Measurements from ENCODE around the gene ERICH3.

The ERICH3 gene

DNA sequence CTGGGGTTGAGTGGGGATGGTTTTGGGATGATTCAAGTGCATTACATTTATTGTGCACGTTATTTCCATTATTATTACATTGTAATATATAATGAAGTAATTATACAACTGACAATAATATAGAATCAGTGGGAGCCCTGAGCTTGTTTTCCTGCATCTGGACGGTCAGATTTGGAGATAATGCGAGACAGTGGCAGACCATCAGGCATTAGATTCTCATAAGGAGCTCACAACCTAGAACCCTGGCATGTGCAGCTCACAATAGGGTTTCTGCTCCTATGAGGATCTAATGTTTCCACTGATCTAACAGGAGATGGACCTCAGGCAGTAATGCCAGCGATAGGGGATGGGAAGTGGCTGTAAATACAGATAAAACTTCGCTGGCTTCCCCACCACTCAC is 83.3 kb downstream of the ERICH3 start:
- DNase-seq = no peak

DNA sequence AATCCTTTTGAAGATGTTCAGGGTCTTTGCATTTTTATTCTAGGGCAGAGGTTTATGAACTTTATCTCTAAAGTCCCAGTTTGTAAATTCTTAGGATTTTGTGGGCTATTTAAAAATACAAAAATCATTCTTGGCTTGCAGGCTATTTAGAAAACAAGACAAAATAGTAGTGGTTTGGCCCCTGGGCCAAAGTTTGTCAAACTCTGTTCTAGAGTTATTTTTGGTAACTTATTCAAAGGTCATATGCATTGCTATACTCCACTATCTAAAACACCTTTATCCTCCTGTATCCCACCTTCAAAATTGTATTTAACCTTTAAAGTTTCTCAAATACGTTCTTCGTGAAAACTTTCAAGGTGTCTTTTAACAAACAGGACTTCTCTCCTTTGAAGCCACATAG is 85.7 kb downstream of the ERICH3 start:
- DNase-seq = no peak

DNA sequence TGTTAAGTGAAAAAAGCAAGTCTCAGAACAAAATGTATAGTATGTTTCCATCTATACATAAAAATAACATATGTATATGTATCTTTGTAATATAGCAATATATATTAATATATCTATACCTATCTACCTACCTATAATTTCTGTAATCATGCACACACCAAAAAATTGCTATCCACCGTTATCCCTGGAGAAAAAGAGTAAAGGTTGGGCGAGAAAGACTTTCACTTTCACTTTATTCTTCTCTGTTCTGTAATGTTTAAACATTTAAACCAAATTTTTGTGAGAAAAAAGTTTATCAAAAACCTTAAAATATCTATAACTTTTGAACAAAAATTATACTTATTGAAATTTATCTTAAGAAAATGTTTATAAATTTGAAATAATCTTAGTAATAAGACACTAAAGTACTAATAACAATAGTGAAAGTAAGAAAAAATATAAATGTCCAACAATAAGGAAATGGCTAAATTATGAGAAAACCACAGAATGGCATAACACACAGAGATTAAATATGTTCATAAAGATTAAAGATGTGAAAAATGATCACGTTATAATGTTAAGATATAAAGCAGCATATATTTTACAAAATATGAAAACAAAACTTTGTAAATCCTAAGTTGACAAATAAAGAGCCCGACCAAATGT is 87.2 kb downstream of the ERICH3 start:
- DNase-seq = peak; percentile 46 to 50

DNA sequence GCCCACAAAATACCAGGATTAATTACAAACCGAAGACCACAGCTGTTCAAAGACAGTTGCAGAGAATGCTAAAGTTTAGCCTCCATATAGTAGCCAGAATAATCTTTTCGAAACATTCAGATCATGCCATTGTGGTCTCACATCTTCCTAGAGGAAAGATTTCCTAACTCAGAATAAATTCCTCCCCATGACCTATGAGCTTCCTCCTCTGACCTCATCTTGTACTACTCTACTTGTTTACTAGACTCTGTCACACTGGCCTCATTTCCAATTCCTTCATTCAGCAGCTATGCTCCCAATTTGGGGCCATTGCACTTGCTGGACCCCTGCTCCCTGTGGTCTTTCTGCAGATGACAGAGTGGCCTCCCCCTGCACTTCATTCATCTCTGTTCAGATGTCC is 89.4 kb downstream of the ERICH3 start:
- DNase-seq = no peak

DNA sequence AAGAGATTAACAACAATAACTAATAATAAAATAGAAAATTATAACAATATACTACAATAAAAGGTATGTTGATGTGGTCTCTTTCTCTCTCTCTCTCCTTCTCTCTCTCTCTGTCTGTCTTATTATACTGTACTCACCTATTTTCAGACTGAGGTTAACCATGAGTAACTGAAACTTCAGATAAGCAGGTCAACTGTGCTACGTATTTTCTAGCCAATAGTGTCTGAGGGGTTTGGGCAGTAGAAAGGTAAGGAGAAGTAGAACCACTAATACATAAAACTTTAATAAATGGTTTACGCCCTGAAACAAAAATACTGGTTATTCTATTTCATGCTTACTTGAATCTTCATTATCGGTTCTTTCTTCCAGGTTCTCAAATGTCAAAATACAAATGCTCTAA is 90.2 kb downstream of the ERICH3 start:
- DNase-seq = no peak

DNA sequence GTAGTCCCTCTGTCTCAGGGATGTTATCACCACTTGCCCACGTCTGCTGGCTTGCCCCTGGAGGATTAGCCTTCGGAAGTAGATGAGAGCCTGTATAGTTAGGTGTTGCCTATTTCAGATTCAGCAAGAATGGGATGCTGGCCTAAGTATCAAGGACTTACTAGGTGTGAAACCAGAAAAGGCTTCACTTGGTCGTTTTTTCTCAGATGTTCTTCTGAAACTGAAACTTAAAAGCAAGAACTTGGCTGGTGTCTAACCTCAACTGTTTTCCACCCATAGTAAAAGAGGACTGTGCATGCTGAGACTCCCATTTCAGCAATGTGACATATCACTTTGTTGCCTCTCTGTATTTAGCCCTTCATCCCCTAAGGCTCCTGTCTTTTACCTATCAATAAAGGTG is 94.2 kb downstream of the ERICH3 start:
- no peak for DNase-seq

DNA sequence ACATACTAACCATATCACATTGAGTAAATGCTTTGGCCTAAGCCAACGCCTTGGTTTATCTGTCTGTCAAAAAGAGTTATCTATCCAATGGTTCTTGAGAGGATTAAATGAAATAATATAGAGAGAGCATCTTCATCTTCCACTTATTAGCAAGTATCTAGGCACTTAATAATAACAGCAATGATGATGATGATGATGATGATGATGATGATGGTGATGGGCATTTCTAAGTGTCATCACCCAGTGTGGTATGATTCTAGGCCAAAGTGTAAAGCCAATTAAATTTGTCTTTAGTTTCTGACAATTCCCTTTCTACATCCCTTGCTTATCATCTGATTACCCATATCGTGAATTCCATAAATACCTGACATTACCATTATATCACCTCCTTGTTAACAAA is 95.5 kb downstream of the ERICH3 start:
- no peak for DNase-seq

DNA sequence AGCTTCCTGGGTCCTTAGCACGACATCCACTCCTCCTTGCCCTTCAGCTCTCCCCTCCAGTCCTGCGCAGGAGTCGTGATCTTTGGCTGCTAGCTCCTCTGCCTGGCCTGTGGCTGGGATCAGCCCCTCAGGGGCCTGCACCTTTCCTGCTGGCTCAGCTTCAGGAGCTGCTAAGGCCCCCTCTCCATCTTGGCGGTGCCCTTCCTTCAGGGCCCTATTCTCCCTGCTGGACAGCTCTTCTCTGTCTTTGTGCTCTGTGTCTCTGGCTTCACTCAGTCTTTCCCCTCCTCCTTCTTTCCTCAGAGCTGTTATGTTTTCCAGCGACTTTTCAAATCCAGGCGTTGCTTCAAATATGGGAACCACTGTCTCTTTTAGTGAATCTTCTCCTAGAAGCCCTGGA is 101.7 kb downstream of the ERICH3 start:
- no peak for DNase-seq

DNA sequence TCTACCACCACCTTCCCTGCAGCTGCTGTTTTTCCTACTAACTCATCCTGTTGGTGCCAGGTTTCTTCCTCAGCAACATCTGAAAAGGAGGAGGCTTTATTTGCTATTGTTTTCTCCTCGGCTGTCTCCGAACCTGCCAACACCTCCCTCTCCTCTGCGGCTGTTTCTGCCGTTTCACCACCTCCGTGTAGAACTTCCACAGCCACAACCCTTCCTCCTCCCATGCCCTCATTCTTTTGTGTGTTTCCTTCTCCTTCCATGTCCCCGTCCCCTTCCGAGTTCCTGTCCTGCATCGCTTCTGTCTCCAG is 102.1 kb downstream of the ERICH3 start:
- DNase-seq = no peak

DNA sequence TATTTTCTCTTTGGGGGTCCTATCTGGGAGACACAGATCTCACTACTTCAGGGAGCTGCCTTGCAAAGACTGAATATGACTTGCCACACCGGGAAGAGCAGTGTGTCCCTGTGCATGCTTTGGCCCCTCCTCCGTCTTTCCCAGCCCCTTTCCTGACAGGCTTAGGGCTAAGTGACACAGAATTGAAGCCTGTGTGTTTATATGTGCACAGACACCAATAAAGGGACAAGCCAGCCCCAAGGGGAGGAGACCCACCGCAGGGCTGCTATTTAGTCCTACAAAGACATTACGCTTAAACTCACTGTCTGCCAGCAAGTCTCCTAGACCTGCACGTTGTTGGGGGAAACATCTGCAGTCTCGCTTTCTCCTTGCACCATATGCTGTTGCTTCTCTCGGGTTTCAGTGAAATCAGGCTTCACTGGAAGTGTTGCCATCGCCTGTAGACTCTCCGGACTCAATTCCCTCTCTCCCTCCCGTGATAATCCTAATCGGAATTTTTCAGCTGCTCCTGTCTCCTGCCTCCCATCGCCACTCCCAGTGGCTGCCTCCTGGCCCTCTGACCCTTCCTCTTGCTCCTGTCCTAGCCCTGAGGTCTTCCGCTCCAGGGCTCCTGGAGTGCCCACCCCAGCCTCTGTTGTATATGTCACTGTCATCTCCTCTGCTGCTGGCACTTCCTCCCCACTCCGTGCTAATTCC is 102.6 kb downstream of the ERICH3 start:
- DNase-seq = no peak

DNA sequence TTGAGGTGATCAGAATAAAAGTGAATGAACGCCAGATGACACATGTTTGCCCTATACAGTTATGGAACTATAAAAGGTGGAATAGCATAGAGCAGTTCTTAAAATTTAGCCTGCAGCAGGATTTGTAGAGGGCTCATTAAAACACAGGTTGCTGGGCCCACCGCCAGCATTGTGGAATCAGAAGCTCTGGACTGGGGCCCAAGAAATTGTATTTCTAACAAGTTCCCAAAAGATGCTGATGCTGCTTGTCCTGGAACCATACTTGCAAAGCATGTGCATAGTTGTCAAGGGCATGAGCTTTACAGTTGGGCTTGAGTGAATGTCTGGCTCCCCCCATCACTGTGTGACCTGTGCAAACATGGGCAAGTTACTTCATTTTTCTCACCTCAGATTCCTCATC is 123.7 kb downstream of the ERICH3 start:
- DNase-seq = no peak

DNA sequence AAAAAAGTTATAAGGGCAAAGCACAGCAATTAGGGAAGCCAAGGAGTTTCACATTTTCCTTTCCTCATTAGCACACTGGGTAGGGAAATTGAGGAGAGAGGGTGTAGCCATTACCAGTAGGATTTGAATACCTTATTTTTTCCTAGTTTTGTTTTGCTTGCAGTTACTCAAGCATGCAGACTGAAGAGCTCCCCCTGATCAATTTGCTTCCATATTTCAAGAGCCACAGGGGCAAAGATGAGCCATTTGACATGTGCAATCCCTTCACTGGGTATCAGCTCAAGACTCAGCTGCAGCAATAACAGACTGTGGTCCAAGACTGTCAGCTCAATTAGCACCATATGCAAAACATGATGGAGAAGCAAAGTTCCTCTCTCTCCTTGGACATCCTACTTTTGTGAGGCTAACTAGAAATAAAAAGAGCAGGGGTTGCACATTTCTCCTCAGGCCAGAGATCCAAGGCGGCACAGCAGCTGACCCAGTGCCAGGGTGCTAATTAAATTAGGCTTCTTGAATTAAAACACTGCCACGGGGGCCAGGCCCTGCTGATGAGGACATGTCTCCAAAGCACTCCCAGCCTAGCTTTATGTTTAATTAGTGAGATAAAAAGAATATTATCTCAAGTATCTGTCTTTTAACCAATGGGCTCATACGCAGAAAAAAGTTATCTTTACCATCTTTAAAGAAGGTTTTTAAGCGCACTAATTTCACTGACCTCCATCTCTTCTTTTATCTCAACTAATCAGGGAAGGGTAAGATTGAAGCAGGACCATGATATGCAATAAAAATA is 124.4 kb downstream of the ERICH3 start:
- no peak for DNase-seq

DNA sequence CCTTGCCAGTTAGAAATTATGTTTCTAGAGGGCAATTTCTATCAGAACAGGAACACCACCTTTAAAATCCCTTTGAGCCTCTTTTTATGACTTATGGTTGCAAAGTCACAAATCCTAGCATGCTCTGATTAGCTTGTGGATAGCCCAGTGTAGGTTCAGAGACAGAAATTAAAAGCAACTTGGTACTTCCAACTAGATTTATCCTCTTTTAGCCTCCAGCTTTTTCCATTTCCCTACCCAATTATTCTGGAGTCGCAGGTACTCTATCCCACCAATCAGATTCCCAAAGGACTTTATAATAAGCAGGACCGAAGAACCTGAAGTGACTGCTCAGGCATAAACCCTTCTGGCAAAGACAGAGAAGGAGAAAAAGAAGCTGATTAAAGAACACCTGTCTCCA is 127.8 kb downstream of the ERICH3 start:
- DNase-seq = no peak

DNA sequence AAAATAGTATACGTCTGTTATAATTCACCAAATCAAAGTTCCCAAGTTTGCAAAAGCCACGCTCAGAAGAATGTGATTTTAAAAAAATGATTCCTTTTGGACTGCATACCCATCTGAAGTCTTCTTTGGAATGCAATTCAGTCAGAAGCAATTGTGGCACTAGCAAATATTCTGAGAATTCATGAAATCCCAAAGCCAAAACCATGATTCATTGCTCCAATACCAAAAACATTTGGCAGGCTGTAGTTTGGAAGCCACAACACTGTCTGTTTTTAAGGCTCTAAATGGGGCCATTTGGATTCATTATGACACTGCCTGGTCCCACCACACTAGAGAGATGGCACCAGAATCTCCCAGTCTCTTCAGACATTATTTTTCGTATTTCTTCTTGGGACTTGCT is 139.4 kb downstream of the ERICH3 start:
- no peak for DNase-seq

DNA sequence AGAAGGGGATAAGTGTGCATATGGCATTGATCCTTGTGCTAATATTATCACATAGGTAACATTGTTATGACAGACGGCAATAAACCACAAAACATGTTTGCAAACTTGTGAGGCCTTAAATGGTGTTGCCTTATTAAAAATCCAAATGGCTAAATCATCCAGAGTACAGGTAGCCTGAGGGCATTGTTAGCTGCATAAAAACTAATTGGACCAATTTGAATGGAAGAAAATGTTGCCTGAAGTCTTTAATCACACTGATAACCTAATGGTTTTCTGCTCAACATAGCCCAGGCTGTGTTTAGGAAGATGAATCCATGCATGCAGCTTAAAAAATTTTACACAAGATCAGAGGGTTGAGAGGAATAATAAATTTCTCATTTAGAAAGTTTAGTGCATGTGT is 141.8 kb downstream of the ERICH3 start:
- DNase-seq = no peak

DNA sequence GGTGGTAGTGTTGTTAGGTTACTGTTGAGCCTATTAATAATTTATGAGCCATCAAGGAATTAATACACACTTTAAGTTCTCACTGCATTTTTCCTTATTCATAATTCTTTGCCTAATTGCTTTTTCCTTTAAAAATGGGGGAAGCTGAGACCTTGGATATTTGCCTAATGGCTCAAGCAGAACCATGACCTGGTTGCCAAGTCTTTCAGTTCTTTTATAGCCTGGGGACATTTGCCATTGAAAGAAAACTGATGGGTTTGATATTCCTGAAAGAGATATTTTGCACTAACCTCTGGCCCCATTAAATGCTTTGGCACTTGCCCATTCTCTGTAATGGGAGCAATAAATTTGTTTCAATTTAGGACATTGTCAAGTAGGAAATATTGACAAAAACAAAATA is 142.7 kb downstream of the ERICH3 start:
- no peak for DNase-seq

DNA sequence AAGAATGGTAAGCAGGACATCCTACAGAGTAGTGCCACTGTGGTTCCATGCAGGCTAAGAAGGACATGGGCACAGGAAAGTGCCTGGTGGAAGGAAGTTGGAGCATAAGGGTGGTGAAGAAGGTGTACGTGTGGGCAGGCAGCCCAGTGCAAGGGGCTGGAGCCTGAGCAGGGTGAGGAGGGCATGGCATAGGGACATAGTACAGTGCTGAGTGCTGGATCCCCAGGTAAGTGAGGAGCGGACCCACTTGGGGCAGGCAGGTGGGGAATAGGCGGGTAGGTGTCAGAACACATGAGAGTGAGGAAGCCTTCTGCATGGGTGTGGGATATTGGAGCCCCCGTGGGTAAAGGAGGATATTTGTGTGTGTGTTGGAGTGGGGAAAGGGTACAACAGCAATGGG is 145.5 kb downstream of the ERICH3 start:
- DNase-seq = no peak

DNA sequence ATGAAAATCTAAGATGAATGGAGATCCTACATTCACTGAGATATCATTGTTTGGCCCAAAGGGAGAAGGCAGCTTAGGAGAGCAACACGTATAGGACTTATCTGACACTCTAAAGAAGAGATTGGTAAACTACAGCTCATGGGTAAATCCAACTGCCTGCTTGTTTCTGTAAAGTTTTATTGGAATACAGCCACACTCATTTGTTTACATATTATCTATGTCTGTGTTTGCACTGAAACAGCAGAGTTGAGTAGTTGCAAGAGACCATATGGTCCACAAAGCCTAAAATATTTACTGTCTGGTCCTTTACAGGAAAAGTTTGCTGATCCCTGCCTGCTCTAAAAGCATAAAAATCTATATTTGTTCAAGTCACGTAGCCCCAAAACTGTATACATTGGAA is 146.9 kb downstream of the ERICH3 start:
- no peak for DNase-seq

DNA sequence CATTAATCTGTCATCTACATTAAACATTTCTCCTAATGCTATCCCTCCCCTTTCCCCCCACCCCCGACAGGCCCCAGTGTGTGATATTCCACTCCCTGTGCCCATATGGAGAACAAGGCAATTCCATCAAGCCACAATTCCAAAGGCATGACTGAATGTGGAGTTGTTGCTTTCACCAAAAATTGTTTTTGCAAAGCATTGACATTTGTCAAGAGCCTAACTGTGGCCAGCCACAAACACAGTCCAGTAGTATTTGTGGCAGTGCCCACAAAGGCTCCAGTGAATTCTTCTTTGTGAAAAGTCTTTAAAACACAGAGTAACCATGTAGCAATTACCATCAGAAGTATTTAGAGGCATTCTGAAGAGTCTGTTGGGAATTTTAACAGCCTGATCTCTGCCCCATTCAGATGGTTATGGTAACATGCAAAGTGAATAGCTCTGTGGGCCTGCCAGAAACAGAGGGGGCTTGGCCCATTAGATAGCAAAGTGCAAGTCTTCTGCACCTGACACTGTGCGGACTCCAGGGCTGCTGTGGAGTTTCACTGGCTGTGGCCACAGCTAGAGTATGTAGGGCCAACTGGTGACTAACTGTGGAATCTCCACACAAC is 149.6 kb downstream of the ERICH3 start:
- DNase-seq = no peak

DNA sequence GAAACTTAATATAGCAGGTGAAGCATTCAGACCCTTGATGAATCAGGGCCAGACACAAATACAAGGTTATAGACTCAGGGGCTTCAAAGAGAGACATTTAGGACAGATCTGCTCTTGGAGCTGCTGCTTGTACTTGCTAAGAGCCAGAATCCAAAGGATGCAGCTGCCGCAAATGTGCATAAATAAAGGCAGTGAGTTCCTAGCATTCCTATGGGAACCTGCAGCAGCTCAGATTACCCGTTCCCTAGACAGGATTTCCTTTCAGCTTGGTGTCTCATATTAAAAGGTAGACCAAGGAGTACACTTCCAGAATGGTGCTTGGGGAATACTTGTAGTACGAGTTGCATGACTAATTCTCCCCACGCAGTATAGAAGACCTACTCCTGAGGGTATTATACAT is 151.4 kb downstream of the ERICH3 start:
- no peak for DNase-seq
